Small intestine (tissue), 7 donors: ENCODE results near the gene CHST8. TPM values are rescaled to one million over a fixed set of nuclear protein-coding genes. Genes with fewer than 3 reads are reported as not detected.
"Not testable (repeated sequence)": the region's sequence is repeated elsewhere in the genome, so short reads cannot be mapped to it uniquely, and the experiment has no call there.

Experiments
- DNase-seq, 2 donors: peaks; one replicate each; pipeline versions ENCODE4 v3.0.0 to v3.0.0-alpha.2; 2013
- FAIRE-seq: peaks from 2 replicates; lab custom pipeline; 2012; peaks lifted over from hg19 to GRCh38; lab: Jason Lieb, UNC
- H3K27ac ChIP-seq, 3 donors: one replicate each; pipeline ENCODE4 v1.5.1; 2013; ENCODE audit warnings: low read length in 2 of 3, mild to moderate bottlenecking in 2 of 3, control low read depth in 1 of 3, inconsistent platforms in 1 of 3, low read depth in 1 of 3, moderate library complexity in 1 of 3
- H3K27me3 ChIP-seq, 3 donors: one replicate each; pipeline ENCODE4 v1.6.1; 2013; ENCODE audit warnings: low read length in 3 of 3, inconsistent platforms in 1 of 3; ENCODE audit not compliant: control insufficient read depth in 3 of 3, insufficient read depth in 3 of 3
- H3K36me3 ChIP-seq, 3 donors: one replicate each; pipeline ENCODE4 v1.6.1; 2013; ENCODE audit warnings: low read length in 3 of 3, inconsistent platforms in 1 of 3, low read depth in 1 of 3, mild to moderate bottlenecking in 1 of 3, moderate library complexity in 1 of 3; ENCODE audit not compliant: control insufficient read depth in 3 of 3, insufficient read depth in 2 of 3
- H3K4me1 ChIP-seq, 3 donors: one replicate each; pipeline ENCODE4 v1.6.1; 2013; ENCODE audit warnings: low read length in 2 of 3, inconsistent platforms in 1 of 3, low read depth in 1 of 3, mild to moderate bottlenecking in 1 of 3, moderate library complexity in 1 of 3; ENCODE audit not compliant: control insufficient read depth in 3 of 3, insufficient read depth in 2 of 3
- H3K4me3 ChIP-seq, 3 donors: one replicate each; pipeline ENCODE4 v1.5.1; 2013; ENCODE audit warnings: low read length in 3 of 3, control low read depth in 1 of 3, inconsistent platforms in 1 of 3, low read depth in 1 of 3, mild to moderate bottlenecking in 1 of 3, moderate library complexity in 1 of 3
- H3K9me3 ChIP-seq, 2 donors: one replicate each; pipeline ENCODE4 v1.6.1; 2013; ENCODE audit warnings: low read depth in 1 of 2, low read length in 1 of 2; ENCODE audit not compliant: control insufficient read depth in 2 of 2, insufficient read depth in 1 of 2
- WGBS, 3 donors: extraction: QIAGEN DNeasy Blood & Tissue Kit; methylation state at CpG; one replicate each; pipeline ENCODE4 v1.1.7; 2013; 5-methylcytosine and 5-hydroxymethylcytosine counted together
- polyA plus RNA-seq, 4 donors: library from polyadenylated mRNA; stranded (reverse) in 3 of 4; unstranded in 1 of 4; fragments of 200-250 nt in 3 of 4; fragments of 120-200 nt in 1 of 4; gene quantifications; one replicate each; pipeline versions ENCODE4 v1.2.1 to v1.2.3, GENCODE V29; 2013
- donor health status: healthy with polysubstance abuse.
- donor health status: control.
- donor health status: control.
- donor health status: Bipolar disorder and iron deficiency.
- donor health status: healthy.

The CHST8 gene
- polyA plus RNA-seq, 4 donors: 0.21 to 0.54 TPM; not detected in 2

GRCh38 chr19:33811736-33812387, 190.1 kb downstream of the CHST8 start:
- 81 to 88% (median 86%) methylated on average over 14 of the region's 14 CpGs for WGBS, 3 donors
- Histone ChIP-seq H3K27me3 (no peaks in the 10 kb centered on the region), H3K36me3 (peaks cover 0 to 74% (median 0%) of the 10 kb centered on the region in 3 donors), H3K4me1 (no peaks in the 10 kb centered on the region), H3K4me3 (no peak overlapping the region), H3K27ac (no peak overlapping the region), H3K9me3 (no peaks in the 10 kb centered on the region)
- FAIRE-seq: no peak
- DNase-seq: no peak

DNA sequence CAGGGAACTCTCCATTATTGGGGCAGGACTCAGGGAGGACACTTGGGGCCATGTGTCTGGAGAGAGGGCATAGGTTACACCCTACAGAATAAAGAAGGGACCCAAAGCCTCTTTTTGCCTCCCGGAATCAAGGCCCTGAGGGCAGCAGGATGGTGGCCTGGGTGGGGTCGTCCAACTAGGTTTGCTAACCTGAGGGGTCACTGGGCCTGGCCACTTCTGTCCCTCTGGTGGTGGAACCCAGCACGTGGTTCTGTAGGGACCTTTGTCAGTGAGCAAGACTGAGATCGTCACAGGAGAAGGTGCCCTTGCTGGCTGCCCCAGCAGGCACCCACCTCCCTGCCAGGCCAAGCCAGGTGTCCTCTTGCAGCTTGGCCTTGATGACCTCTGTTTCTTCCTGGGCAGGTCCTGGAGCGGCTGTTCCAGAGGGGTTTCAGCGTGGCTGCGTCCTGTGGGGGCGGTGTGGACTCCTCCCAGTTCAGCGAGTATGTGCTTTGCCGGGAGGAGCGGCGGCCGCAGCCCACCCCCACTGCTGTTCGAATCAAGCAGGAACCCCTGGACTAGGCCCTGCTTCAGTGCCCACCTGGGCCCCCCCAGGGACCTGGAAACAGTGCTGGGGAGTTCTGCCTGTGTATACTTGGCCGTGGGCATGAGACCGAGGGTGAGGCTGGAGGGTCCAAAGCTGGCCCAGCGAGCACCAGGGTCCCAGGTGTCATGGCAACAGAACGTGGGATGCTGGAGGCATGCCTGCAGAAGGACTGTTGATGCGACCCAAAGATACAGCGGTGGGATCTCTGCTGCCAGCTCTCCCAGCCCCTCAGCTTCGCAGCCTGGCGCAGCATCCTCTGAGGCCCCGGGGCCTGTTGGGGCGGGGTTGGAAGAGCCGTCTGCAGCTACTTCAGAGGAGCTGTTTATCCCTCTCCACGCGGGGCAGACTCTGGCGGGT, 190.9 kb downstream of the CHST8 start:
- Histone ChIP-seq H3K9me3 (no peaks in the 10 kb centered on the region), H3K4me3 (no peak overlapping the region), H3K36me3 (peaks cover 0 to 67% (median 0%) of the 10 kb centered on the region in 3 donors), H3K4me1 (no peaks in the 10 kb centered on the region), H3K27me3 (no peaks in the 10 kb centered on the region), H3K27ac (no peak overlapping the region)
- WGBS, 3 donors: 87 to 88% (median 87%) methylated on average over 27 to 28 of the region's 28 CpGs
- DNase-seq (no peak), FAIRE-seq (no peak)

- FAIRE-seq (no peak), DNase-seq (no peak)
- Histone ChIP-seq H3K4me3 (no peak overlapping the region), H3K4me1 (no peaks in the 10 kb centered on the region), H3K36me3 (peaks cover 0 to 58% (median 0%) of the 10 kb centered on the region in 3 donors), H3K27ac (no peak overlapping the region), H3K9me3 (no peaks in the 10 kb centered on the region), H3K27me3 (no peaks in the 10 kb centered on the region)
- 78 to 81% (median 78%) methylated on average over 15 to 16 of the region's 16 CpGs for WGBS, 3 donors
These were observed 191.8 kb downstream of the CHST8 start for GRCh38 chr19:33813391-33814101.

DNA sequence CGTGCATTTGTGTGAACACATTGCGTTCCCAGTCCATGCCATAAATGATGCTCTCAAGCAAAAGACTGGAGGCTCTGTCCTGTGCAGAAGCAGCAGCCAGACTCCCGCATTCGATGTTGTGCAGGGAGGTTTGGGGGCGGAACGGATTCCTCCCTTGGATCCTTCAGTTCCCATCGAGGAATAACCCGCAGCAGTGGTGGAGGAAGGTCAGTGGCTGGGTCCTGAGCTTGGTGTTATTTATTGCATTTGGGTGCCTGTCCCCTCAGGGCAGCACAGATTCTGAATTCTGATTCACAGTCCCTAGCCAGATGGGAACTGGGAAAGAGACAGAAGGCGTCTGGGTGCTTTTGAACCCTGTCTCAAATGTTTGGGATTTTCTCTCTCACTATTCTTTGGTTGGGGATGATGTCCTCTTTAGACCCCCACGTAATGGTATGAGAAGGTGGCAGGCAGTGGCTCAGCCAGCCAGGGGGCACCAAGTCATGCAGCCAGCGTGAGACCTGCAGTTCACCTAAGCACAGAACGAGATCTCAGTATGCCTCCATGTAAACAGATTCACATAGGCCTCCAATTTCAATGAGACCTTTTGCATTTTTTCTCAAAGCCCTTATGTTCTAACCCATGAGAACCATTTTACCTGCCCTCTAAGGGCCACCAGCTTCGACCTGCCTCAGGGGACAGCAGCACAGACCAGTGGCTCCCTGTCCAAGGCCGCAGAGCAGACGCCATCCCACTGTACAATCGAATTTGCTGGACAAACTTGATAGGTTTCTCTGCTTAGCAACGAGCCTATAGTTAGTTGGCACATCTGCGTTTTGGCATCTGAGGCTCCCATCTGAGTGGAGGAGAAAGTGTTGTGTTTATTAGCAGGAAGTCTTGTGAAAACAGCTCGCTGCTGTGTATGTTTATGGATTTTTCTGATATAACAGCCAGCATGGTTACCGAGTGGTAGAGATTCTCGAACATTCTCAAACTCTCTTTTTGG, 192.7 kb downstream of the CHST8 start:
- Histone ChIP-seq H3K27me3 (no peaks in the 10 kb centered on the region), H3K27ac (no peak overlapping the region), H3K4me3 (no peak overlapping the region), H3K36me3 (peaks cover 0 to 49% (median 0%) of the 10 kb centered on the region in 3 donors), H3K9me3 (no peaks in the 10 kb centered on the region), H3K4me1 (peaks cover 0 to 3% (median 0%) of the 10 kb centered on the region in 3 donors)
- no peak for DNase-seq
- FAIRE-seq: no peak
- WGBS, 3 donors: 77 to 85% (median 81%) methylated on average over 21 of the region's 21 CpGs

DNA sequence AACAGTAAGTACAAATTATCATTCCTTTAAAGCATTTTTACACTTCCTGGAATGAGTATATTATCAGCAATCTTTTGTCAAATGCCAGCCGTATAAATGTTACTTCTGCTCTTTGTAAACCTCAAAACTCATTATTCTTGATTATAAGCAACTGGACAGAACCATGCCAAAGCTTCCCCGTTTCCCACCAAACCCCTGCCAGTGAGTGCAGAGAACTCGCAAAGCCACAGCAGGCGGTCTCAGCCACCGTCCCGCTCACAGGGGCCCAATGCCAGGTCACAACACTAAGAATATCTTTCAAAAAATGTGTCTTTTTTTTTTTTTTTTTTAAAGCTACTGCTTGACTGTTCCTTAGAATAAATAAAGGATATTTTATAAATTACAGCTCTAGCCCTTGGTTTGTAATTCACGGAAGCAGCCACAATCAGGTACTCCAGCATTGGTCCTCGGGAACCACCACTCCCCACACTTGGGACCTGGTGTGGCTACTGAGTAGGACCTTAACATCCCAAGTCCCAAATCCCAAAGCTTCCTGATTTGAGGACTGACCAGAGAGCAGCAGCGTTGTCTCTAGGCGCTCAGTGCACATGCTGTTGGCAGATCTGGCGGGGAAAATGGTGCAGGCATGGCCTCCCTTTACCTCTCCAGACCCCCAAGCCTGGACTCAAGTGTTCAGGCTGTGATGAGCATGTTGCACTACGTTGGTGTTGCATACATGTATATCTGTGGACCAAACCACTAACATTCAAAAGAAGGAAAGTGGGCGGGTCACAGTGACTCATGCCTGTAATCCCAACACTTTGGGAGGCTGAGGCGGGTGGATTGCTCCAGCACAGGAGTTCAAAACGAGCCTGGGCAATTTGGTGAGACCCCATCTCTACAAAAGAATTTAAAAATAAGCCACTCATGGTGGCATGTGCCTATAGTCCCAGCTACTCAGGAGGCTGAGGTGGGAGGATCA, 193.9 kb downstream of the CHST8 start:
- no peak for FAIRE-seq
- Histone ChIP-seq H3K27me3 (no peaks in the 10 kb centered on the region), H3K4me3 (no peak overlapping the region), H3K9me3 (no peaks in the 10 kb centered on the region), H3K27ac (no peak overlapping the region), H3K4me1 (peaks cover 0 to 11% (median 3%) of the 10 kb centered on the region in 3 donors), H3K36me3 (peaks cover 0 to 39% (median 0%) of the 10 kb centered on the region in 3 donors)
- WGBS, 3 donors: 66 to 82% (median 75%) methylated on average over 15 of the region's 15 CpGs
- DNase-seq: no peak

- FAIRE-seq (no peak), DNase-seq (no peak)
- WGBS, 3 donors: 86 to 91% (median 90%) methylated on average over 4 of the region's 4 CpGs
- H3K27ac ChIP-seq: no peak overlapping the region
- H3K36me3 ChIP-seq: peaks cover 0 to 12% (median 0%) of the 10 kb centered on the region in 3 donors
- no peaks in the 10 kb centered on the region for H3K9me3 ChIP-seq
- H3K27me3 ChIP-seq: peaks cover 0 to 5% (median 0%) of the 10 kb centered on the region in 3 donors
- no peak overlapping the region for H3K4me3 ChIP-seq
- peaks cover 0 to 11% (median 3%) of the 10 kb centered on the region in 3 donors for H3K4me1 ChIP-seq
These were observed 196.7 kb downstream of the CHST8 start for GRCh38 chr19:33818411-33818810.

DNA sequence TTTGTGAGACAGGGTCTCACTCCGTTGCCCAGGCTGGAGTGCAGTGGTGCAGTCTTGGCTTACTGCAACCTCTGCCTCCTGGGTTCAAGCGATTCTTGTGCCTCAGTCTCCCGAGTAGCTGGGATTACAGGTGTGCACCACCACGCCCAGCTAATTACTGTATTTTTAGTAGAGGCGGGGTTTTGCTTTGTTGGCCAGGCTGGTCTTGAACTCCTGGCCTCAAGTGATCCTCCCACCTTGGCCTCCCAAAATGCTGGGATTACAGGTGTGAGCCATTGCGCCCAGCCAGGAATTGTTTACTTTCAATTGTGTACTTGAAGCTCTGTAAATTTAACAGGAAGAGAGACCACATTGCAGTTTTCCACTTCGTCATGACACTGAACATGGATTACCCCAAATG, 197.3 kb downstream of the CHST8 start:
- not testable (repeated sequence) for H3K9me3 ChIP-seq, H3K27ac ChIP-seq, DNase-seq, H3K27me3 ChIP-seq, H3K36me3 ChIP-seq, FAIRE-seq, H3K4me3 ChIP-seq
- H3K4me1 ChIP-seq: peaks cover 0 to 11% (median 3%) of the 10 kb centered on the region in 3 donors
- 78 to 84% (median 84%) methylated on average over 7 of the region's 7 CpGs for WGBS, 3 donors
